Smooth muscle cell (in vitro differentiated cells): ENCODE measurements around the gene UNC13C. TPM values are rescaled to one million over a fixed set of nuclear protein-coding genes. Genes with fewer than 3 reads are reported as not detected.

Experiments
- DNase-seq: peaks from one replicate; lab custom pipeline; 2025; ENCODE audit not compliant: unreplicated experiment; lab: John Stamatoyannopoulos, UW
- H2AFZ ChIP-seq: fragments of 200-600 bp; sonication (generic); 2 replicates; pipeline ENCODE4 v1.6.0; 2016; ENCODE audit warnings: antibody characterized with exemption, low read depth, mild to moderate bottlenecking
- H3F3A ChIP-seq: fragments of 200-600 bp; sonication (generic); 2 replicates; pipeline ENCODE4 v1.6.0; 2017; ENCODE audit warnings: antibody characterized with exemption, low read depth
- H3K27ac ChIP-seq: fragments of 200-600 bp; sonication (generic); 2 replicates; pipeline ENCODE4 v1.5.1; 2016; ENCODE audit warnings: low read depth, mild to moderate bottlenecking
- H3K27me3 ChIP-seq: fragments of 200-600 bp; sonication (generic); 2 replicates; pipeline ENCODE4 v1.6.1; 2016; ENCODE audit warnings: low read depth, mild to moderate bottlenecking
- H3K36me3 ChIP-seq: fragments of 200-600 bp; sonication (generic); 2 replicates; pipeline ENCODE4 v1.5.1; 2016; ENCODE audit warnings: low read depth
- H3K4me1 ChIP-seq: fragments of 200-600 bp; sonication (generic); 2 replicates; pipeline ENCODE4 v1.5.1; 2016; ENCODE audit warnings: low read depth
- H3K4me2 ChIP-seq: fragments of 200-600 bp; sonication (generic); 2 replicates; pipeline ENCODE4 v1.6.0; 2016; ENCODE audit warnings: mild to moderate bottlenecking
- H3K4me3 ChIP-seq: fragments of 200-600 bp; sonication (generic); 2 replicates; pipeline ENCODE4 v1.5.1; 2016; ENCODE audit warnings: mild to moderate bottlenecking
- H3K79me2 ChIP-seq: fragments of 200-600 bp; sonication (generic); 2 replicates; pipeline ENCODE4 v1.6.0; 2016; ENCODE audit warnings: low read depth, mild to moderate bottlenecking
- H3K9ac ChIP-seq: fragments of 200-600 bp; sonication (generic); 2 replicates; pipeline ENCODE4 v1.6.0; 2016; ENCODE audit warnings: low read depth
- H3K9me3 ChIP-seq: fragments of 200-600 bp; sonication (generic); replicated peaks from 2 replicates; pipeline ENCODE4 v1.5.1; 2016; ENCODE audit warnings: low read depth
- H4K20me1 ChIP-seq: fragments of 200-600 bp; sonication (generic); 2 replicates; pipeline ENCODE4 v1.6.0; 2016; ENCODE audit warnings: low read depth
- CTCF ChIP-seq: fragments of 200-600 bp; sonication (generic); IDR thresholded peaks from 2 replicates; pipeline ENCODE4 v1.5.1; 2017; ENCODE audit warnings: borderline replicate concordance, mild to moderate bottlenecking, antibody characterized with exemption; ENCODE audit not compliant: insufficient read depth, poor library complexity, severe bottlenecking
- WGBS: methylation state at CpG from one replicate; pipeline ENCODE4 v1.1.7; 2016; ENCODE audit warnings: low lambda C conversion rate; 5-methylcytosine and 5-hydroxymethylcytosine counted together
- polyA plus RNA-seq: library from polyadenylated mRNA; unstranded; fragments of >200 nt; fragmentation: Nextera tagmentation; extraction: Ambion mirVana; gene quantifications from 2 replicates; pipeline ENCODE4 v1.2.1, GENCODE V29; 2016
- total RNA-seq: library from RNA; depleted of rRNA; stranded (reverse); fragments of >200 nt; gene quantifications from 2 replicates; pipeline ENCODE4 v1.2.3, GENCODE V29; 2014

UNC13C gene
- total and polyA plus RNA-seq, 2 experiments from 2014 or later = 0.85 to 4.0 TPM

DNA sequence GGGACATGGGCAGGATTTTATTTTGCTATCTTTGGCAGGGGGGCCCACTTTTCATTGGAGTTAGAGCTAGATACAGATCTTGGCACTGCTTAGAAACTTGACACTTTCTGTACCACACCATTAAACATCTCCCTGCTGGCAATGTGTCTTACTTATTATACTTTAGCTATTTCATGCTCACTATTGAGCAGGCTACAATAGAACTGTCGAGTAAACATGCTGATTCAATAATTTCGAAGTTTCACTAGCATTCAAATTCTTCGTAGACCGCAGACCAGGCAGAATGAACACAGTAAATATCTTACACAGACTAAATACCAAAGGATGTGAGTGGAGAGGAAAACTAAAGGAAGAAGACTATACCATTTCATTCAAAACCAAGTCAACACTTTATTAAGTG lies 180.8 kb downstream of the UNC13C start:
- no peaks in the 10 kb centered on the region for H3K9me3 ChIP-seq
- no peak for DNase-seq
- H2AFZ ChIP-seq = no peak overlapping the region
- no peaks in the 10 kb centered on the region for H3K36me3 ChIP-seq
- no peaks in the 10 kb centered on the region for H3F3A ChIP-seq
- no peak for TF ChIP-seq CTCF
- H3K4me2 ChIP-seq = no peak overlapping the region
- no peaks in the 10 kb centered on the region for H3K4me1 ChIP-seq
- no peak overlapping the region for H3K27ac ChIP-seq
- no peaks in the 10 kb centered on the region for H3K79me2 ChIP-seq
- WGBS = 66% methylated on average over 4 of the region's 4 CpGs
- no peaks in the 10 kb centered on the region for H4K20me1 ChIP-seq
- no peak overlapping the region for H3K4me3 ChIP-seq
- no peak overlapping the region for H3K9ac ChIP-seq
- no peaks in the 10 kb centered on the region for H3K27me3 ChIP-seq

DNA sequence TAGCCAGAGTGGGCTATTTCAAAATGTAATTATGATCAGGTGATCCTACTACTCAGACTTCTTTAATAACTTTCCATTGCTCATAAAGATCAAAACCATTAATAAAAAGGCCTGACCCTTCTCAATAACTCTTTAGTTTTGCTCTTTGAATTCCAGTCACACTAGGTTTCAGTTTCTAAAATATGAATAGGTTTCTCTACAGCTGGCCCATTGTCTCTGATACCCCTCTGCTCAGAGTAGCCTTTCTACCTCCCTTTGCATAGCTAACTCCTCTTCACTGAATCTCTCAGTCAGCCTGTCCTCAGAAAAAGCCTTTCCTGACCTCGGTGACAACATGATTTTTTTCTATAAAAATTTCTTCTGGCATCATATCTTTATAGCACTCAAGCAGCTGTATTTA lies 209.1 kb downstream of the UNC13C start:
- no peak for TF ChIP-seq CTCF
- Histone ChIP-seq H3K36me3 (no peaks in the 10 kb centered on the region), H3F3A (no peaks in the 10 kb centered on the region), H3K4me2 (no peak overlapping the region), H3K27me3 (no peaks in the 10 kb centered on the region), H2AFZ (no peak overlapping the region), H3K9ac (no peak overlapping the region), H3K79me2 (no peaks in the 10 kb centered on the region), H3K4me3 (no peak overlapping the region), H3K4me1 (no peaks in the 10 kb centered on the region), H3K27ac (no peak overlapping the region), H4K20me1 (no peaks in the 10 kb centered on the region), H3K9me3 (peaks cover 5% of the 10 kb centered on the region)
- DNase-seq = no peak
- 58% methylated on average over 1 of the region's 1 CpG for WGBS

DNA sequence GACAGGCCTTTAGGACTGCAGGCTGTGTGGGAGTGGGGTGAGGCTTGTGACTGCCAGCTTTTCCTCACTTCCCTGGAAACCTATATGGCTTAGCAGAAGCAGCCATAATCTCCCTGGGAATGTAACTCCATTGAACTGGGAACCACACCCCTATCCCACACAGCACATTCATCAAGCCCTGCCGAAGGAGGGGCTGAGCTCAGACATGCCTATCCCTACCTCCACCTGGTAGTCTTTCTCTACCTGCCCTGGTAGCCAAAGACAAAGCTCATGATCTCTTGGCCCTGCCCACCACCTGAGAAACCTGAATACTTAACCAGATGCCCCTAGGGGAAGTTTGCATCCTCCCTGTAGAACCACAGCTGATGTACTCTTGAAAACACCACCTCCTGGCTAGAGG lies 219.8 kb downstream of the UNC13C start:
- H3K4me1 ChIP-seq = no peaks in the 10 kb centered on the region
- H3K4me3 ChIP-seq = no peak overlapping the region
- no peak overlapping the region for H3K27ac ChIP-seq
- no peak overlapping the region for H3K9ac ChIP-seq
- H3K36me3 ChIP-seq = no peaks in the 10 kb centered on the region
- no peaks in the 10 kb centered on the region for H3K27me3 ChIP-seq
- 85% methylated on average over 1 of the region's 1 CpG for WGBS
- no peaks in the 10 kb centered on the region for H3K9me3 ChIP-seq
- DNase-seq = no peak
- H3F3A ChIP-seq = no peaks in the 10 kb centered on the region
- no peak overlapping the region for H3K4me2 ChIP-seq
- H4K20me1 ChIP-seq = no peaks in the 10 kb centered on the region
- H2AFZ ChIP-seq = no peak overlapping the region
- TF ChIP-seq CTCF = no peak
- H3K79me2 ChIP-seq = no peaks in the 10 kb centered on the region

DNA sequence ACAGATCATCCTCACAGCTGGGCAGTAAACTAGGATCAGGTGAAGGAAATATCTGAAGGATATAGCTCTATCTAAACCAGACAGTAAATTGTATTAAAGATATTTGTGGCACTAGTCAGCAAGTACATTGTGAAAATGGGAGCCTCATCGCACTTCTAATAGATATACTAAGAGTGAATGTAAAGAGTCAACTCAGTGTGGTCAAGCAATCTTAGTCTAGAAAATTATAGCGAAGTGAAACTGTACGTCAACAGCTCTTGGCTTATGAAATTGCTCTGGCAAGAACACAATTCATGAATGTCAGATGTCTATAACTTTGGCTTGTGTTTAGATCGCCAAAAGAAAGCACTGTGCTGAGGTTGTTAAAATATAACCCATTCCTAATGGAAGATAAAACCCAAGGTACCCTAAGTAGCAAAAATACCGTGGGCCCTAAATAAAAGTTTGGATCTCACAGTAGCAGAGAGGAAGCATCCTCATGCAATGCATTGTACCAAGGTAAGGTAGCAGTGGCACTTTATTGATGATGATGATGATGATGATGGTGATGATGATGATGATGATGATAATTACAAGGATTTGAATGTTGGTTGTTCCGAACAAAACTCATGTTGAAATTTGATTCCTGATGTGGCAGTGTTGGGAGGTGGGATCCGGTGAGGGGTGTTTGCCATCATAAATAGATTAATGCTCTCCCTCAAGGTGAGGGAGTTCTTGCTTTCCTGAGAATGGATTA lies 228.5 kb downstream of the UNC13C start:
- H3K9ac ChIP-seq = no peak overlapping the region
- DNase-seq = no peak
- no peaks in the 10 kb centered on the region for H3K4me1 ChIP-seq
- H3K36me3 ChIP-seq = no peaks in the 10 kb centered on the region
- H3K9me3 ChIP-seq = no peaks in the 10 kb centered on the region
- no peak overlapping the region for H2AFZ ChIP-seq
- no peak overlapping the region for H3K27ac ChIP-seq
- H3F3A ChIP-seq = no peaks in the 10 kb centered on the region
- no peaks in the 10 kb centered on the region for H4K20me1 ChIP-seq
- H3K4me2 ChIP-seq = no peak overlapping the region
- 82% methylated on average over 7 of the region's 7 CpGs for WGBS
- no peak overlapping the region for H3K4me3 ChIP-seq
- no peaks in the 10 kb centered on the region for H3K79me2 ChIP-seq
- H3K27me3 ChIP-seq = no peaks in the 10 kb centered on the region
- TF ChIP-seq CTCF = no peak
